Bone marrow (tissue), 2 donors: ENCODE data around the gene LYRM7.
"Not testable (repeated sequence)": the region's sequence is repeated elsewhere in the genome, so short reads cannot be mapped to it uniquely, and the experiment has no call there.

Source experiments
- DNase-seq, 2 donors: peaks; one replicate each; lab custom pipeline; 2025; lab: John Stamatoyannopoulos, UW

Gene LYRM7

GRCh38 chr5:131170540-131171275 is at the start of gene LYRM7:
Gene LYRM7 (plus strand): TSS chr5:131170944. CDS start chr5:131171021, 77 bp downstream.
- peak; percentile 65 to 100 for DNase-seq

GRCh38 chr5:131127244-131127643 is 43.5 kb upstream of the LYRM7 start:
- DNase-seq: not testable (repeated sequence)

- DNase-seq: no peak
Measured at GRCh38 chr5:131129306-131129705, 41.4 kb upstream of the LYRM7 start.

GRCh38 chr5:131133091-131133490 is 37.7 kb upstream of the LYRM7 start:
- not testable (repeated sequence) for DNase-seq

GRCh38 chr5:131138406-131138805 is 32.3 kb upstream of the LYRM7 start:
- not testable (repeated sequence) for DNase-seq

- DNase-seq: no peak
Measured at GRCh38 chr5:131139321-131139720, 31.4 kb upstream of the LYRM7 start.

- no peak for DNase-seq
Measured at GRCh38 chr5:131142970-131143617, 27.6 kb upstream of the LYRM7 start.

GRCh38 chr5:131147258-131147657 is 23.5 kb upstream of the LYRM7 start:
- no peak for DNase-seq

- DNase-seq: no peak
Measured at GRCh38 chr5:131148835-131149234, 21.9 kb upstream of the LYRM7 start.

GRCh38 chr5:131150408-131150807 is 20.3 kb upstream of the LYRM7 start:
- no peak for DNase-seq

GRCh38 chr5:131151216-131151615 is 19.5 kb upstream of the LYRM7 start:
- no peak for DNase-seq

- DNase-seq: no peak
Measured at GRCh38 chr5:131156385-131156784, 14.4 kb upstream of the LYRM7 start.

GRCh38 chr5:131156957-131157356 is 13.8 kb upstream of the LYRM7 start:
- no peak for DNase-seq

- DNase-seq: no peak
Measured at GRCh38 chr5:131160134-131160533, 10.6 kb upstream of the LYRM7 start.

- peak in 1 of 2 donors; percentile 57 for DNase-seq
Measured at GRCh38 chr5:131163276-131164119, 7.2 kb upstream of the LYRM7 start.

- peak; percentile 62 to 87 for DNase-seq
Measured at GRCh38 chr5:131164191-131165118, 6.3 kb upstream of the LYRM7 start.

GRCh38 chr5:131165119-131165727 is 5.5 kb upstream of the LYRM7 start, which contains the start of gene HINT1:
Gene HINT1 (minus strand): TSS chr5:131165256. CDS start chr5:131165205, 51 bp downstream.
- peak; percentile 83 to 87 for DNase-seq

- DNase-seq: no peak
Measured at GRCh38 chr5:131167615-131168014, 3.1 kb upstream of the LYRM7 start.

- no peak for DNase-seq
Measured at GRCh38 chr5:131169810-131170539, 769 bp upstream of the LYRM7 start.

GRCh38 chr5:131171276-131171810 is 599 bp downstream of the LYRM7 start:
- no peak for DNase-seq
